ENCODE results near the gene OR2T2. TPM values are rescaled to one million over a fixed set of nuclear protein-coding genes. Genes with fewer than 3 reads are reported as not detected.
"Not testable (repeated sequence)": the region's sequence is repeated elsewhere in the genome, so short reads cannot be mapped to it uniquely, and the experiment has no call there.

Gene OR2T2
- total RNA-seq, result under 1 TPM in 1 of 6 donors, not detected in 5; 0.06 TPM
- polyA plus RNA-seq, result not detected

GRCh38 chr1:248445399-248445798 is at the start of gene OR2T2:
Gene OR2T2 (plus strand): TSS chr1:248445637. CDS start chr1:248452798, 7,161 bp downstream.
- H3K27me3 ChIP-seq; intact Hi-C loops (cut with DNase I); H3K9me3 ChIP-seq; H3K36me3 ChIP-seq; DNase-seq; FAIRE-seq; H3K4me3 ChIP-seq; H3K4me1 ChIP-seq; H3K27ac ChIP-seq; ATAC-seq: not testable (repeated sequence)
- WGBS, 2 donors, result no CpG with 5 or more reads among the region's 2 CpGs

- WGBS, 2 donors, result 53 to 56% methylated on average over 3 of the region's 3 CpGs
- FAIRE-seq, result no peak
Observed at GRCh38 chr1:248402748-248403147, 42.7 kb upstream of the OR2T2 start, which contains the start of gene OR2T1. Gene OR2T1 (plus strand): TSS chr1:248403048. CDS start chr1:248406148, 3,100 bp downstream.

GRCh38 chr1:248404024-248404423 is 41.4 kb upstream of the OR2T2 start:
- Histone ChIP-seq H3K9me3 (no peaks in the 10 kb centered on the region), H3K36me3 (no peaks in the 10 kb centered on the region), H3K27me3 (no peaks in the 10 kb centered on the region), H3K4me3 (no peak overlapping the region), H3K4me1 (no peaks in the 10 kb centered on the region), H3K27ac (no peak overlapping the region)
- DNase-seq, result no peak
- 82 to 85% methylated on average over 6 of the region's 6 CpGs for WGBS, 2 donors
- no peak for TF ChIP-seq CTCF (IDR thresholded peaks at IDR 0.05)
- intact Hi-C loops (cut with DNase I), result no loop called here
- no peak for ATAC-seq
- no peak for FAIRE-seq

More at GRCh38 chr1:248402748-248403147, 42.7 kb upstream of the OR2T2 start, which contains the start of gene OR2T1:
- H3K27me3 ChIP-seq, result no peaks in the 10 kb centered on the region
- ATAC-seq, result no peak
- TF ChIP-seq CTCF (IDR thresholded peaks at IDR 0.05), result no peak
- H3K36me3 ChIP-seq, result no peaks in the 10 kb centered on the region
- no peak within 1 kb of the TSS for H3K27ac ChIP-seq
- no peak for DNase-seq
- intact Hi-C loops (cut with DNase I), result no loop called here
- no peak within 1 kb of the TSS for H3K4me3 ChIP-seq
- H3K4me1 ChIP-seq, result no peaks in the 10 kb centered on the region
- no peaks in the 10 kb centered on the region for H3K9me3 ChIP-seq

GRCh38 chr1:248406721-248407692 is 38.4 kb upstream of the OR2T2 start:
- intact Hi-C loops (cut with DNase I), result no loop called here
- Histone ChIP-seq H3K4me1 (no peaks in the 10 kb centered on the region), H3K9me3 (no peaks in the 10 kb centered on the region), H3K36me3 (no peaks in the 10 kb centered on the region), H3K4me3 (no peak overlapping the region), H3K27ac (no peak overlapping the region), H3K27me3 (no peaks in the 10 kb centered on the region)
- ATAC-seq (no peak), DNase-seq (no peak), FAIRE-seq (no peak)
- TF ChIP-seq CTCF (IDR thresholded peaks at IDR 0.05), result no peak
- 44 to 51% methylated on average over 8 of the region's 8 CpGs for WGBS, 2 donors

GRCh38 chr1:248416226-248416625 is 29.2 kb upstream of the OR2T2 start:
- TF ChIP-seq CTCF (IDR thresholded peaks at IDR 0.05), result no peak
- DNase-seq, result no peak
- WGBS, 2 donors, result 24 to 47% methylated on average over 3 of the region's 3 CpGs
- H3K36me3 ChIP-seq, result no peaks in the 10 kb centered on the region
- no peaks in the 10 kb centered on the region for H3K27me3 ChIP-seq
- intact Hi-C loops (cut with DNase I), result no loop called here
- no peaks in the 10 kb centered on the region for H3K9me3 ChIP-seq
- no peak for ATAC-seq
- no peak for FAIRE-seq
- no peaks in the 10 kb centered on the region for H3K4me1 ChIP-seq
- no peak overlapping the region for H3K4me3 ChIP-seq
- no peak overlapping the region for H3K27ac ChIP-seq
